CD4-positive, alpha-beta T cell treated with Interleukin-15 for 1 hour (primary cell): ENCODE measurements around the gene EPHA2.
"Not testable (repeated sequence)": the region's sequence is repeated elsewhere in the genome, so short reads cannot be mapped to it uniquely, and the experiment has no call there.

Source experiments
- DNase-seq: peaks from one replicate; pipeline ENCODE4 v3.0.0-alpha.2; 2020

The EPHA2 gene

DNA sequence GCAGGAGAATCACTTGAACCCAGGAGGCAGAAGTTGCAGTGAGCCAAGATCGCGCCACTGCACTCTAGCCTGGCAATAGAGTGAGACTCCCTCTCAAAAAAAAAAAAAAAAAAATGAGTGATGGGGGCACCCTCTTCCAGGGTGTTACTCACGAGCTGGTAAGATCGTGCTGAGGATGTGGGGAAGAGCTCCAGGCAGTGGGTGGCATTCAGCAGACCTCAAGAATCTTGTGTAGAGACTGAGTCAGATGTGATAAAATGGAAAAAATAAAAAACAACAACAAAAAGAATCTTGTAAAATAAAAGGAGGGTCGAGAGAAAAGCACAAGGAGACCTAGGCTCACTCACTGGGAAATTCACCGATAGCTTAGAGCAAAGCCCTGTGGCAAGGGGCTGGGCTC lies 38.5 kb downstream of the EPHA2 start:
- no peak for DNase-seq

DNA sequence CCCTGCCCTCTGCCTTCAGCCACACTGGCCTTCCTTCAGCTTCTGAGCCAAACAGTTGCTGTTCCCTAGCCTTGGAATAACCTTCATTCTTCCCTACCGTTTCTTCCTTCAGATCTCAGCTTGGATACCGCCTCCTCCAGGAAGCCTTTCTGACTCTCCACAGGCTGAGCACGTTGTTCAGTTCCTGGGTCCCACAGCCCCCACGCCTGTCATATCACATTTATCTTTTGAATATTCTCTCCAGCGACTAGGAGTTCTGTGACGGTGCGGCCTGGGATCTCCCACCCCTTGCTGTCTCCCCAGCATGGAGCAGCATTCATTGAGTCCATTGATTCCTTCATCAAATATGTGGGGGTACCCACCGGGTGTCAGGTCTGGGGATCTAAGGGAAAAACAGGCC lies 39.2 kb downstream of the EPHA2 start:
- DNase-seq: no peak

DNA sequence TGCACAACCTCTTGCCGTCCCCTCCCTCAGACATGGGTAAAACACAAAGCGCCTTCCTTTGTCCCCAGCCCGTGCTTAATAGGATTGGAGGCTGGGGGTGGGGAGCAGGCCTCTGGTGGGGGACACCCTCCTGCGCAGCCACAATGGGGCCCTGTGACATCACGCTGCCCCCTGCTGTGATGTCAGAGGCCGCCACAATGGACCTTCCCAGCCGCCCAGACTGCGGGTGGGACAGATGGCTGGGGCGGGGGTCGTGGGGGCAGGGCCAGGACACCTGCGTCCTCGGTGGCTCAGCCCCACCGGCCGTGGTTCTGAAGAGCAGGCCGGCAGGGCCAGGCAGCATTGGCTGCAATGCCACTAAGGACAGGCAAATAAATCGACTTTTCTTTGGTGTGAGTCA lies 39.9 kb downstream of the EPHA2 start:
- DNase-seq: no peak

DNA sequence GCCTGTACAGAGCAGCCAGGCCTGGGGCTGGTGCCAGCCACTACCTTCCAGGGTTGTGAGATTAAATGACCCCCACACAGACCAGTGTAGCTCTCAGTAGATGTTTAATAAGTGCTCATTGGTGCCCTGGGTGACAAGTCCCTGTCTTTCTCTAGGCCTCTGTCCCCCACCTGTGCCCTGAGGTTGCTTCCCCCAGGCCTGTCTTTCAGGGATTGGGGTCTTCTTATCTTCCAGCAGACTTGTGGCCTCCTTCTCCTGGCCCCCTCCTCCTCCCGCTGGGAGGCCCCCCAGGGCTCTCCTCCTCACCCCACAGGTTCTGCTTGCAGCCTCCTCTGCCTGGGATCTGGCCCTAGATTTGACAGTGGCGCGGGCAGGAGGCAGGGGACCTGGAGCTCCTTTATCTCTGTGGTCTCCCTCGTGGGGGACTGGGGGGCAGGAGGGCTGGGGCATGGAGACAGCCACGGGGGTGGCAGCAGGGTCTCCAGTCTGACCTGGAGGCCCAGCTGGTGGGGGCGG lies 40.3 kb downstream of the EPHA2 start:
- DNase-seq: no peak

GRCh38 chr1:16114527-16115467 lies 41.1 kb downstream of the EPHA2 start:
- no peak for DNase-seq

- no peak for DNase-seq
Observed at GRCh38 chr1:16112596-16113555, 43.0 kb downstream of the EPHA2 start.

DNA sequence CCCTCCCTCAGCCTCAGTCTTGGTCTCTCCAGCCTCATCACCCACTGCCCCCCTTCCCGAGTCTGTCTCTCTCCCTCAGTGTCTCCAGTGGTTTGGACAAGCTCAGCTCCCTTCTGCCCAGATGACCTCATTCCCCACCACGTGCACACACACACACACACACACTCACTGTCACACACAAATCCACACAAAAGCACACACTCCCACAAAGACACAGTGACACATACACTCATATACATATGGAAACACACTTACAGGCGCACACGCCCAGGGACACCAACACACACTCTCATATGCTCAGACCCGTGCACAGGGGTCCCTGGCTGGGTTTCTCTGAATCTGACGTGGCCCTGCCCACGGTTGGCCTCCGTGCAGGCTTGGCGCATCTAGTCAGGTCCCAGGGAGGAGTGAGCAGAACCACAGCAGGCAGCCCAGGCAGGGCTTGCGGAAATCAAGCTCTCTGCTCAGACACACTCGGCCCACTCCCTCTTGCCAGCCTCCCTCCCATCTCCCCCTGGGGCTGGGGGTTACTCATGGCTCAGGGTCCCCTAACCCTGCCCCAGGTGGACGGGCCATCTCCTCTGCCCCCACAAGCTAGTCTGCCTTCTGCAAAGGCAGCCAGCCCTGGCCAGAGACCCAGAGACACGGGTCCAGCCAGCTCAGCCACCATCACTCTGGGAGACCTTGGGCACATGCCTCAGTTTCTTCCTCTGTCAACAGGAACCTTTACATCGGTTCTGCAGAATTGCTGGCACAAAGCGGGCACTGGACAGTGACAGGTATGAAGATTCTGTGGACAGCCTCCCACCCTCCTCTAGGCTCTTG lies 43.9 kb downstream of the EPHA2 start:
- DNase-seq: no peak

DNA sequence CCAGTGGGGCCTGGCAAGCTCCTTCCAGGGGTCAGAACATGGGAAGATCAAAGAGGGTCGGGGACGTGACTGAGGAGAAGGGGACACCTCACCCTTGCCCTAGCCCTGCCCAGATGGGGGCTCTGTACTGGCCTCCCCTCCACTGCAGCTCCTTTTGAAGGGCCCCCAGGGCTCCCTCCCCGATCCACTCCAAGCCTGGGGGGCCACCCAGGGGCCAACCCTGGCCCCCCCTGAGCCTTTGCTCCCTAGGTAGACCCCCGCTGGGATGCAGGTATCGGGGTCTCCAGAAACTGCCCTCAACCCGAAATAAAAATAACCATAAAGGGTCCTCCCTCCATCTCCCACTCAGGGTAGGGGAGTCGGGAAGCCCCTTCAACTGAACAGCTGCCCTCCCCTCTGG lies 45.0 kb downstream of the EPHA2 start:
- DNase-seq: no peak

GRCh38 chr1:16110456-16110855 lies 45.4 kb downstream of the EPHA2 start:
- DNase-seq: no peak

DNA sequence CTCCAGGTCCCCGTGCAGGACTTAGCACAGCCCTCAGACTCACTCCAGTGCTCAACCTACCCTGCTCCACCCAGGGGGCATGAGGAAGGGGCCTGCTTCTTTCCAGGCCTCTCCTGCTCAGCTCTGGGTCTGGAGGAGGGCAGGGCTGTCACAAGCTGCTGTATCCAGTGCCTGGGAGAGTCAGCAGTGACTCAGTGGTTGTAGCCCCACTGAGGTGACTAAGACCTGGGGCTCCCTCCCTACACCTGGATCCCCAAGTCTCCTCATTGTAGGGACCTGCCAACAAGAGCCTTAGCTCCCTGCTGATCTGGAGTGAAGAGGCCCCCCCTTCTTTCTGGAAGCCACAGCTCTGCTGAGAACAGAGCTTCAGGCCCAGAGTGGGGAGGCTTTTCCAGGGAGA lies 46.3 kb downstream of the EPHA2 start:
- no peak for DNase-seq

DNA sequence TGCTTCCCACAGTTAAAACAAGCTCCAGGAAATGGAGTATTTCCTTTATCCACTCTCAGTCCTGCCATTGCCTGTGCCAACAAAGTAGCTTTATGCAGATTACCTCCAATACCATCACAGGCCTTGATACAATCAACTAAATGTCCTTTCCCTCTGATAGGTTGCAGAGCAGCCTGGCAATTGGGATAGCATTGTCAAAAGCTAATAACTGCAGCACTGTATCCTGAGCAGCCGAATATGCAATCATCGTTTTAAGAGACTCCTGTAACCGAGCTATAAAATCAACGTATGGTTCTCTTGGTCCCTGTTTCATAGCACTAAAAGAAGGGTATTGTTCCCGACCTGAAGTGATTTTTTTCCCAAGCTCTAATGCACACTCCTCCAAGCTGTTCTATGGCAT lies 48.8 kb downstream of the EPHA2 start:
- DNase-seq: not testable (repeated sequence)

DNA sequence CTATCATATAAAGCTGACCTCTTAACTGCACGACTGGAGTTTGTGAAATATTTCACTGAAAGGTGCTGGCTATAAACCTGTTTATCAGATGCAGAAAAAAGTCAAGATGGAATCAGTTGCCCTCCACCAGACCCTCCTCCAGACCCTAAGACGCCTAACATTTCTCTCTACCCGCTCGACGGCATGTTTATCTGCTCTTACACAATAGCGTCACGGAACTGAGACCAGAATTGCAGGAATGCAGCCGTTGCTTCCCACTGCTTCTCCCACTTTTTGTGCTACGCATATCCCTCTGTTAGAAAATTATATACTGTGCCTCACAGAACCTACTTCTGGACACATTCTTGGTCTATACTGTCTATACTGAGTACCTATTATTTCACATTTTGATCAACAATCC lies 54.2 kb downstream of the EPHA2 start:
- DNase-seq: no peak

- DNase-seq: no peak
Observed at GRCh38 chr1:16099412-16099811, 56.5 kb downstream of the EPHA2 start.

GRCh38 chr1:16095447-16095846 lies 60.4 kb downstream of the EPHA2 start:
- DNase-seq: no peak

DNA sequence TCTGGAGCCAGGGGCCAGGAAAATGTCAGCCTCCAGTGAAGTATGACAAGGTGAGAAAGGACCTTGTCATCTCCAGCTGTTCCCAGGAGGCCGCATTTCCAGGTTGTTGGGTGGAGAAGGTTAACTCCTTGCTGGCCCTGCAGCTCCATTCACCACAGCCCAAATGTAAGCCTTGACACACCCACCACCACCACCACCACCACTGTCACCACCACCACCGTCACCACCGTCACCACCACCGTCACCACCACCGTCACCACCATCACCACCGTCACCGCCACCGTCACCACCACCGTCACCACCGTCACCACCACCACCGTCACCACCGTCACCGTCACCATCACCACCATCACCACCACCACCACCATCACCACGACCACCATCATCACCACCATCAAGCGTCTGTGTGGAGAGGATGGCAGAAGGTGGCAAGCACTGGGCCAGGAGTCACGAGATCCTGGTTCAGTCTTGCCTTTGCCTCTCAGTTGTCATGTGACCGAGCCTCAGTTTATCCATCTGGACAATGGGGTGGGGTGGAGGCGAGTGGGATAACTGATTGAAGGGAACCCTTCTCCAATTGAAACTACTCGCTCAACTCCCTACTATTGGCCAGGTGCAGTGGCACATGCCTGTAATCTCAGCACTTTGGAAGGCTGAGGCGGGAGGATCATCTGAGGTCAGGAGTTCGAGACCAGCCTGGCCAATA lies 61.3 kb downstream of the EPHA2 start:
- no peak for DNase-seq

- no peak for DNase-seq
Observed at GRCh38 chr1:16093611-16094010, 62.3 kb downstream of the EPHA2 start.

DNA sequence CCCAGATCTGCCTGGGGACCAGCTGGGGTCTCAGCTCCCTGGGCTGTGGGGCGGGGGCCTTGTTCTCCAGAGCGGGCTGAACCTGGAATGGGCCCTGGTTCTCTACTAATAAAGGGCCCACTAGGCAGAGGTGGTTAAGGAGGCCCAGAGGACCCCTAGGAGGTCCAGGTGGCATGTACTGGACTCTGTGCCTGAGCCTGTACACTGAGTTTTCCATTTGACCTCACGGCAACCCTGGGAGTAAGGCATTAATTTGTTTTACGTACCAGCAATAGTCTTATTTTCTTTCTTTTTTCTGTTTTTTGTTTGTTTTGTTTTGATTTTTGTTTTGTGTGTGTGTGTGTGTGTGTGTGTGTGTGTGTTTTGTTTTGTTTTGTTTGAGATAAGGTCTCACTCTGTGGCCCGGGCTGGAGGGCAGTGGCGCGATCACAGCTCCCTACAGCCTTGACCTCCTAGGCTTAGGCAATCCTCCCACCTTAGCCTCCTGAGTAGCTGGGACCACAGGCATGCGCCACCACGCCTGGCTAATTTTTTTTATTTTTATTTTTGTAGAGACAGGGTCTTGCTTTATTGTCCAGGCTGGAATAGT lies 62.9 kb downstream of the EPHA2 start:
- DNase-seq: no peak

GRCh38 chr1:16092097-16092922 lies 63.6 kb downstream of the EPHA2 start:
- no peak for DNase-seq

DNA sequence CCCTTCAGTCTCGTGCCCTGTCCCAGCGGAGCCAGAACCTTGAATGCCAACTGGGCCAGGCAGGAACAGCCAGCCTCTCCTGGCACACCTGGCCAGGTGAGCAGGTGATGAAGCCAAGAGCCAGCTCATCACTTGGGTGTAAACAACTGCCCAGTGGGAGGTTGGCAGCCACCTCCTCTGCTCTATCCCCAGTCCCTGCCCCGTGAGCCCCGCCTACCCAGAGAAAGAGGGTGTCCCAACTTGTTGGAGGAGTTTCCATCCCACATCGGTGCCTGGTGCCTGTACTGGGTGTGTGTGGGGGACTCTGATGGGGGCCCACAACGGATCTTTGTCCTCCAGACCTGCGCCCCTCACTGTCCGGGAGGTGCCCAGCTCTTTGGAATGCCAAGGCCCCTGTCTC lies 64.6 kb downstream of the EPHA2 start:
- DNase-seq: no peak

- no peak for DNase-seq
Observed at GRCh38 chr1:16090076-16090826, 65.6 kb downstream of the EPHA2 start.
